Naive B cell (primary cell): ENCODE measurements around the gene LIMCH1. TPM values are rescaled to one million over a fixed set of nuclear protein-coding genes. Genes with fewer than 3 reads are reported as not detected.

Experiments used
- ATAC-seq, 2 donors: fragments of 150-1000 bp; cut with Tn5 transposase; 2 replicates each; pipeline ENCODE4 v1.10.0; 2021; ENCODE audit warnings: low read depth in 2 of 2, mild to moderate bottlenecking in 2 of 2, moderate library complexity in 2 of 2
- DNase-seq: peaks from one replicate; pipeline ENCODE4 v3.0.0; 2022
- H3K27ac Mint-ChIP-seq, 6 donors: one replicate each; pipeline ENCODE4 v1.8.0; 2020 to 2022; ENCODE audit warnings: mild to moderate bottlenecking in 6 of 6, mixed read lengths in 6 of 6, moderate library complexity in 5 of 6, inconsistent platforms in 2 of 6
- H3K27me3 Mint-ChIP-seq, 3 donors: one replicate each; pipeline ENCODE4 v1.8.0; 2021 to 2022; ENCODE audit warnings: mixed read lengths in 3 of 3, mild to moderate bottlenecking in 1 of 3
- H3K36me3 Mint-ChIP-seq, 2 donors: one replicate each; pipeline ENCODE4 v1.8.0; 2020 to 2022; ENCODE audit warnings: mixed read lengths in 2 of 2, inconsistent platforms in 1 of 2, mild to moderate bottlenecking in 1 of 2
- H3K4me1 Mint-ChIP-seq, 3 donors: one replicate each; pipeline ENCODE4 v1.8.0; 2020 to 2022; ENCODE audit warnings: mixed read lengths in 3 of 3, inconsistent platforms in 1 of 3, mild to moderate bottlenecking in 1 of 3, moderate library complexity in 1 of 3
- H3K4me3 Mint-ChIP-seq, 8 donors: one replicate each; pipeline ENCODE4 v1.8.0; 2020 to 2022; ENCODE audit warnings: mild to moderate bottlenecking in 8 of 8, mixed read lengths in 8 of 8, moderate library complexity in 8 of 8, inconsistent platforms in 2 of 8
- H3K9me3 Mint-ChIP-seq, 7 donors: one replicate each; pipeline ENCODE4 v1.8.0; 2020 to 2022; ENCODE audit warnings: mixed read lengths in 7 of 7, mild to moderate bottlenecking in 5 of 7, inconsistent platforms in 2 of 7, moderate library complexity in 1 of 7
- polyA plus RNA-seq, 6 donors: library from polyadenylated mRNA; unstranded; fragments of 300-500 nt; fragmentation: Illumina TruSeq; gene quantifications; one replicate each; pipeline ENCODE4 v1.2.3, GENCODE V29; 2021; ENCODE audit warnings: low read depth in 6 of 6

LIMCH1 gene
- polyA plus RNA-seq, 6 donors from 2014 or later: not detected

DNA sequence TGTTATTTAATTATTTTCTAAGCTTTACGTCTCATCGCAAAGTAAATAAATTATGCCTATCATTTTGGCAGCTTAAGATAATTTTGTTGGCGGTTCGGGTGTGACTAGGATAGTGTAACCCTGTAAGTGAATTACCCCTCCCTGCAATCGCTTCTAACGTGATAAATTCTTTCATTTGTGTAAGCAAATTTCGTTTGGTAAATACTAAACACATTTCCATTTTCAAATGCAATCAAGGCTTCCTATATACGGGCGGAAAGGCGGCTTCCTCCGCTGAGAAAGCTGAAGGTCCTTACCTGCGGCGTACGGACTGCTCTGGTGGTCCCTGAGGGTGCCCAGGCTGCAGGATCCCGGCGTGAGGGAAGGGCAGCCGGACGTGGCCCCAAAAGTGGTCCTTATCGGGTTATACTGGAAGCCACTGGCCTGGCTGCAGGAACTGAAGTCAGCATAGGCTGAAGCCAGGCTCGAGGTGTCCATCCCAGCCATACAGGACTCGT is 210.2 kb downstream of the LIMCH1 start:
- no peak overlapping the region for H3K27ac Mint-ChIP-seq
- DNase-seq: no peak

DNA sequence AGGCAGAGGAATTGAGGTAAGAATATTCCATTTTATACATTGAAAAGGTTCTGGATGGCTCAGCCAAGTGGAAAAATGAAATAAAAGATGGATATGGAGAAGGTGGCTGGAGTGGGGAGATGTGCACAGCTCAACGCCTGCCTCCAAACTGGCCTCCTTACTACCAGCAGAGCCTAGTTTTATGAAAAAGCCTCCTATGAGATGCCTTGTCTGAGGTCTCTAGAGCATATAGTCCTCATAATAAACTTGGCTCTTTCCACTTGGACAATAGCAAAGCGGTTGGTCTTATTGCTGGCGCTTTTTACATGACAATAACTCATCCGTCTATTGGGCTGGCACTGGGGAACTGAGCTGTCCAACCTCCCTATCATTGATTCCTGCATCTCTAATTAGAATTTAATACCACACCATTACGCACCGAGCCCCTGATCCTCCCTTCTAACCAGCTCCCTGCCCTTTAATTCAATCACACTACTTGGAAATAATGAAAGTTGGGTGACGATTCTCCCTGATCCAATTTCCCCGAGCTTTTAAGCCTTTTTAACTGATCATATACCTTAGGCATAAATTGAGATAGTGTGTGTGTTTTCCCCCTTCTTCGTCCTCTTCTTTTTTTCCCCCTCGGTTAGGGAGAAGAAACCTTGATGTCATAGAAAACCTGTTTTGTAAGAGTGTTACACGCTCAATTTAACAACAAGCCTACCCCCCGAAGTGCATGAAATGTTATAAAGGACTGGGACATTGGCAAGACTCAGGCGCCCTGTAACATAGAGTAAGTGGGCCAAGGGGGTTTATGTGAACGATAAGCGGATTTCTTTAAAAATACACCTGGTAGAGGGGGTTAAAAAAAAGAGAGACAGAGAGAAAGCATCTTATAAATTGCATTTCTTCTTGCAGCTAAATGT is 210.9 kb downstream of the LIMCH1 start, which contains the start of gene PHOX2B:
Gene PHOX2B (minus strand): TSS at position 155 of the 905 bp plus-strand sequence. CDS start 115 bp downstream, at position 40.
- Mint-ChIP-seq H3K36me3 (peaks cover 0 to 13% of the 10 kb centered on the region in 2 donors), H3K27me3 (peaks cover 63 to 97% (median 82%) of the 10 kb centered on the region in 3 donors), H3K4me1 (peaks cover 0 to 5% (median 0%) of the 10 kb centered on the region in 3 donors), H3K9me3 (peaks cover 0 to 10% (median 5%) of the 10 kb centered on the region in 7 donors), H3K27ac (peak within 1 kb of the TSS in 1 of 6 donors; percentile 55), H3K4me3 (peak within 1 kb of the TSS in 2 of 8 donors; percentile 7 to 21)
- DNase-seq (no peak), ATAC-seq (no peak)

More for the DNA sequence above, 210.2 kb downstream of the LIMCH1 start:
- H3K9me3 Mint-ChIP-seq: peaks cover 0 to 10% (median 5%) of the 10 kb centered on the region in 7 donors
- peaks cover 56 to 94% (median 75%) of the 10 kb centered on the region in 3 donors for H3K27me3 Mint-ChIP-seq
- no peak for ATAC-seq
- no peak overlapping the region for H3K4me3 Mint-ChIP-seq
- H3K36me3 Mint-ChIP-seq: peaks cover 0 to 13% of the 10 kb centered on the region in 2 donors
- peaks cover 0 to 5% (median 0%) of the 10 kb centered on the region in 3 donors for H3K4me1 Mint-ChIP-seq

DNA sequence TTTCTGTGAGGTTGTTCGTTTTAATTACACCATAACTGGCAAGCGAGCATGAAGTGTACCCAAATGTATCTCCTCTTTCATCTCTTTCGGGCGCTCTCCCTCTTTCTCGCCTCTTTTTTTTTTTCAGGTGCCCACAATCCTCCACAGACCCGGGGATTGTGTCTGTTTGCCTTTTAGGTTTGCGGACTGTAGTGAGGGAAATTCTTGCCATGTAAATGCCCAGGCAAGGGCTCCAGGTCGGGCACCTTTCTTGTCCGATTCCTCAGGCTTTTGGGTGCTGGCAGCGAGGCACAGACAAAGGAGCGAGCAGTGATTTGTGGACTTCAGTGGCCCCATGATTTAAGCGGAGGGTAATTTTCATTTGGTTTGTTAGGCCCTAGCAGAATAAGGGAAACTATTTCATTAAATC is 211.7 kb downstream of the LIMCH1 start:
- Mint-ChIP-seq H3K36me3 (peaks cover 0 to 13% of the 10 kb centered on the region in 2 donors), H3K9me3 (peaks cover 0 to 7% (median 4%) of the 10 kb centered on the region in 7 donors), H3K4me3 (no peak overlapping the region), H3K27ac (peak overlapping the region in 1 of 6 donors; percentile 55), H3K4me1 (peaks cover 0 to 4% (median 0%) of the 10 kb centered on the region in 3 donors), H3K27me3 (peaks cover 59 to 97% (median 82%) of the 10 kb centered on the region in 3 donors)
- no peak for ATAC-seq
- no peak for DNase-seq

Other genes with a start within 250 kb of the LIMCH1 start
- gene PHOX2B, start 210.6 kb downstream of the LIMCH1 start, polyA plus RNA-seq: not detected